Measurements from ENCODE around the gene GALNT3. TPM values are rescaled to one million over a fixed set of nuclear protein-coding genes. Genes with fewer than 3 reads are reported as not detected.

GALNT3 gene
- total and polyA plus RNA-seq, 4 experiments from 2014 or later = 0.77 to 3.0 (median 1.8) TPM

- ChIA-PET CTCF (ENCODE audit: partially characterized antibody) (no interaction called here), POLR2A (ENCODE audit: partially characterized antibody) (no interaction called here)
- Mint-ChIP-seq H3K27me3 (peaks cover 3 to 7% of the 10 kb centered on the region in 2 donors), H3K36me3 (no peaks in the 10 kb centered on the region), H3K9me3 (peaks cover 0 to 6% (median 0%) of the 10 kb centered on the region in 8 donors), H3K4me1 (no peaks in the 10 kb centered on the region), H3K4me3 (no peak overlapping the region), H3K27ac (peak overlapping the region in 1 of 7 donors; percentile 30)
- H3K4me1 ChIP-seq (ENCODE audit: insufficient read depth, low read length) = no peaks in the 10 kb centered on the region
- H3K4me3 ChIP-seq (ENCODE audit: low read length in 2 of 2) = no peak overlapping the region
- no peak overlapping the region for H3K27ac ChIP-seq (ENCODE audit: low read depth, low read length)
- intact Hi-C loops (cut with micrococcal nuclease) = no loop called here
- H3K9me3 ChIP-seq (ENCODE audit: control insufficient read depth in 1 of 2, low read length in 2 of 2) = no peaks in the 10 kb centered on the region
- H3K36me3 ChIP-seq (ENCODE audit: insufficient read depth, low read length) = no peaks in the 10 kb centered on the region
- DNase-seq = no peak
- H3K27me3 ChIP-seq (ENCODE audit: insufficient read depth, low read length) = no peaks in the 10 kb centered on the region
These were observed 68.6 kb downstream of the GALNT3 start for GRCh38 chr2:165725421-165725820.

GRCh38 chr2:165720511-165720910 is 73.5 kb downstream of the GALNT3 start:
- Histone ChIP-seq H3K27me3 (ENCODE audit: insufficient read depth, low read length) (no peaks in the 10 kb centered on the region), H3K9me3 (ENCODE audit: control insufficient read depth in 1 of 2, low read length in 2 of 2) (no peaks in the 10 kb centered on the region), H3K27ac (ENCODE audit: low read depth, low read length) (no peak overlapping the region), H3K4me3 (ENCODE audit: low read length in 2 of 2) (no peak overlapping the region), H3K36me3 (ENCODE audit: insufficient read depth, low read length) (no peaks in the 10 kb centered on the region), H3K4me1 (ENCODE audit: insufficient read depth, low read length) (no peaks in the 10 kb centered on the region)
- CTCF ChIA-PET (ENCODE audit: partially characterized antibody) = no interaction called here
- H3K4me3 Mint-ChIP-seq = no peak overlapping the region
- DNase-seq = no peak
- POLR2A ChIA-PET (ENCODE audit: partially characterized antibody) = no interaction called here
- intact Hi-C loops (cut with micrococcal nuclease) = no loop called here
- H3K9me3 Mint-ChIP-seq = peaks cover 0 to 2% (median 0%) of the 10 kb centered on the region in 8 donors
- H3K4me1 Mint-ChIP-seq = no peaks in the 10 kb centered on the region
- H3K27me3 Mint-ChIP-seq = peaks cover 7% of the 10 kb centered on the region in 2 donors
- no peaks in the 10 kb centered on the region for H3K36me3 Mint-ChIP-seq
- H3K27ac Mint-ChIP-seq = no peak overlapping the region

- no peaks in the 10 kb centered on the region for H3K36me3 Mint-ChIP-seq
- no peaks in the 10 kb centered on the region for H3K4me1 ChIP-seq (ENCODE audit: insufficient read depth, low read length)
- no peak for DNase-seq
- no peaks in the 10 kb centered on the region for H3K36me3 ChIP-seq (ENCODE audit: insufficient read depth, low read length)
- H3K9me3 Mint-ChIP-seq = peaks cover 0 to under 1% (median 0%) of the 10 kb centered on the region in 8 donors
- no peaks in the 10 kb centered on the region for H3K9me3 ChIP-seq (ENCODE audit: control insufficient read depth in 1 of 2, low read length in 2 of 2)
- no peak overlapping the region for H3K27ac ChIP-seq (ENCODE audit: low read depth, low read length)
- peaks cover 4 to 5% of the 10 kb centered on the region in 2 donors for H3K27me3 Mint-ChIP-seq
- H3K27ac Mint-ChIP-seq = no peak overlapping the region
- intact Hi-C loops (cut with micrococcal nuclease) = no loop called here
- no peaks in the 10 kb centered on the region for H3K27me3 ChIP-seq (ENCODE audit: insufficient read depth, low read length)
- H3K4me3 ChIP-seq (ENCODE audit: low read length in 2 of 2) = no peak overlapping the region
- H3K4me3 Mint-ChIP-seq = no peak overlapping the region
- ChIA-PET CTCF (ENCODE audit: partially characterized antibody) (no interaction called here), POLR2A (ENCODE audit: partially characterized antibody) (no interaction called here)
- H3K4me1 Mint-ChIP-seq = no peaks in the 10 kb centered on the region
These were observed 75.3 kb downstream of the GALNT3 start for GRCh38 chr2:165718610-165719210.

GRCh38 chr2:165716091-165716490 is 78.0 kb downstream of the GALNT3 start:
- Mint-ChIP-seq H3K27me3 (peaks cover 3 to 4% of the 10 kb centered on the region in 2 donors), H3K4me1 (no peaks in the 10 kb centered on the region), H3K36me3 (no peaks in the 10 kb centered on the region), H3K27ac (no peak overlapping the region), H3K9me3 (no peaks in the 10 kb centered on the region), H3K4me3 (no peak overlapping the region)
- no peaks in the 10 kb centered on the region for H3K9me3 ChIP-seq (ENCODE audit: control insufficient read depth in 1 of 2, low read length in 2 of 2)
- intact Hi-C loops (cut with micrococcal nuclease) = no loop called here
- H3K27me3 ChIP-seq (ENCODE audit: insufficient read depth, low read length) = no peaks in the 10 kb centered on the region
- no peak overlapping the region for H3K4me3 ChIP-seq (ENCODE audit: low read length in 2 of 2)
- DNase-seq = no peak
- POLR2A ChIA-PET (ENCODE audit: partially characterized antibody) = no interaction called here
- H3K36me3 ChIP-seq (ENCODE audit: insufficient read depth, low read length) = no peaks in the 10 kb centered on the region
- CTCF ChIA-PET (ENCODE audit: partially characterized antibody) = no interaction called here
- H3K4me1 ChIP-seq (ENCODE audit: insufficient read depth, low read length) = no peaks in the 10 kb centered on the region
- no peak overlapping the region for H3K27ac ChIP-seq (ENCODE audit: low read depth, low read length)

GRCh38 chr2:165706960-165707487 is 87.0 kb downstream of the GALNT3 start:
- no peaks in the 10 kb centered on the region for H3K36me3 Mint-ChIP-seq
- H3K27me3 ChIP-seq (ENCODE audit: insufficient read depth, low read length) = no peaks in the 10 kb centered on the region
- no peaks in the 10 kb centered on the region for H3K4me1 ChIP-seq (ENCODE audit: insufficient read depth, low read length)
- H3K36me3 ChIP-seq (ENCODE audit: insufficient read depth, low read length) = no peaks in the 10 kb centered on the region
- H3K27me3 Mint-ChIP-seq = peaks cover 7 to 12% of the 10 kb centered on the region in 2 donors
- no peaks in the 10 kb centered on the region for H3K4me1 Mint-ChIP-seq
- no peak overlapping the region for H3K27ac ChIP-seq (ENCODE audit: low read depth, low read length)
- intact Hi-C loops (cut with micrococcal nuclease) = no loop called here
- no peak overlapping the region for H3K4me3 ChIP-seq (ENCODE audit: low read length in 2 of 2)
- H3K9me3 Mint-ChIP-seq = peaks cover 0 to 6% (median 0%) of the 10 kb centered on the region in 8 donors
- DNase-seq = no peak
- no peaks in the 10 kb centered on the region for H3K9me3 ChIP-seq (ENCODE audit: control insufficient read depth in 1 of 2, low read length in 2 of 2)
- CTCF ChIA-PET (ENCODE audit: partially characterized antibody) = interaction anchor here (0.6 kb wide), 1 partner anchor 25 kb away, joined by 3 read pairs; no protein-coding TSS in a partner anchor
- H3K4me3 Mint-ChIP-seq = no peak overlapping the region
- POLR2A ChIA-PET (ENCODE audit: partially characterized antibody) = no interaction called here
- no peak overlapping the region for H3K27ac Mint-ChIP-seq

- no peak for DNase-seq
- Histone ChIP-seq H3K27me3 (ENCODE audit: insufficient read depth, low read length) (no peaks in the 10 kb centered on the region), H3K4me1 (ENCODE audit: insufficient read depth, low read length) (no peaks in the 10 kb centered on the region), H3K27ac (ENCODE audit: low read depth, low read length) (no peak overlapping the region), H3K9me3 (ENCODE audit: control insufficient read depth in 1 of 2, low read length in 2 of 2) (no peaks in the 10 kb centered on the region), H3K4me3 (ENCODE audit: low read length in 2 of 2) (no peak overlapping the region), H3K36me3 (ENCODE audit: insufficient read depth, low read length) (no peaks in the 10 kb centered on the region)
- intact Hi-C loops (cut with micrococcal nuclease) = no loop called here
- ChIA-PET CTCF (ENCODE audit: partially characterized antibody) (no interaction called here), POLR2A (ENCODE audit: partially characterized antibody) (no interaction called here)
- no peaks in the 10 kb centered on the region for H3K4me1 Mint-ChIP-seq
- H3K4me3 Mint-ChIP-seq = no peak overlapping the region
- peaks cover 4 to 11% of the 10 kb centered on the region in 2 donors for H3K27me3 Mint-ChIP-seq
- H3K9me3 Mint-ChIP-seq = no peaks in the 10 kb centered on the region
- H3K36me3 Mint-ChIP-seq = no peaks in the 10 kb centered on the region
- H3K27ac Mint-ChIP-seq = no peak overlapping the region
These were observed 92.9 kb downstream of the GALNT3 start for GRCh38 chr2:165701147-165701546.

- Mint-ChIP-seq H3K27ac (no peak overlapping the region), H3K27me3 (peaks cover 4 to 11% of the 10 kb centered on the region in 2 donors), H3K9me3 (no peaks in the 10 kb centered on the region), H3K4me3 (no peak overlapping the region), H3K4me1 (no peaks in the 10 kb centered on the region), H3K36me3 (no peaks in the 10 kb centered on the region)
- intact Hi-C loops (cut with micrococcal nuclease) = no loop called here
- Histone ChIP-seq H3K4me3 (ENCODE audit: low read length in 2 of 2) (no peak overlapping the region), H3K4me1 (ENCODE audit: insufficient read depth, low read length) (no peaks in the 10 kb centered on the region), H3K9me3 (ENCODE audit: control insufficient read depth in 1 of 2, low read length in 2 of 2) (no peaks in the 10 kb centered on the region), H3K27me3 (ENCODE audit: insufficient read depth, low read length) (no peaks in the 10 kb centered on the region), H3K27ac (ENCODE audit: low read depth, low read length) (no peak overlapping the region), H3K36me3 (ENCODE audit: insufficient read depth, low read length) (no peaks in the 10 kb centered on the region)
- ChIA-PET POLR2A (ENCODE audit: partially characterized antibody) (no interaction called here), CTCF (ENCODE audit: partially characterized antibody) (no interaction called here)
- DNase-seq = no peak
These were observed 93.5 kb downstream of the GALNT3 start for GRCh38 chr2:165700531-165700930.
